HCT116 (cell line): ENCODE data around the gene AKAP5. TPM values are rescaled to one million over a fixed set of nuclear protein-coding genes. Genes with fewer than 3 reads are reported as not detected.

Experiments used
- ATAC-seq: fragments of 200-7000 bp; cut with Tn5 transposase; 2 replicates; pipeline ENCODE4 v1.9.1; 2020; ENCODE audit warnings: mild to moderate bottlenecking, moderate library complexity
- BruUV-seq: library from RNA; stranded (reverse); fragments of 400-500 nt; replicated peaks from 2 replicates; lab custom pipeline; 2021; lab: Mats Ljungman, UMichigan
- CTCF ChIA-PET: fragments of 300-600 bp; sonication (Branson Sonifier 250); formaldehyde crosslinking; loops from one replicate; lab custom pipeline; 2021; ENCODE audit warnings: antibody characterized with exemption; lab: Charles Lee
- POLR2A ChIA-PET: fragments of 300-600, 350-600 bp; sonication (Branson Sonifier 250); formaldehyde crosslinking; loops from one replicate; lab custom pipeline; 2021; ENCODE audit warnings: antibody characterized with exemption; lab: Charles Lee
- RAD21 ChIA-PET, 2 experiments: fragments of 300-600 bp; sonication (Branson Sonifier 250); formaldehyde crosslinking; loops; one replicate each; lab custom pipeline; 2023; ENCODE audit warnings: low total read pairs in 2 of 2; ENCODE audit not compliant: uncharacterized antibody in 2 of 2, unreplicated experiment in 2 of 2, low non-redundant PET in 1 of 2; lab: Charles Lee
- DNase-seq: peaks from one replicate; pipeline ENCODE4 v3.0.0-alpha.2; 2010; ENCODE audit warnings: low read depth, low spot score
- H2AFZ ChIP-seq: fragments of 200-600 bp; shearing (Covaris generic), sonication (generic); 2 replicates; pipeline ENCODE4 v1.6.1; 2017; ENCODE audit warnings: low read depth, mixed run types, mixed read lengths, antibody characterized with exemption, low read length; ENCODE audit not compliant: poor library complexity, severe bottlenecking
- H3K27ac ChIP-seq: 2 replicates; pipeline ENCODE4 v1.5.1; 2012; ENCODE audit warnings: low read depth, low read length
- H3K27me3 ChIP-seq: fragments of 200-600 bp; sonication (generic); 2 replicates; pipeline ENCODE4 v1.6.1; 2016; ENCODE audit warnings: mixed run types, low read length, mixed read lengths; ENCODE audit not compliant: insufficient read depth
- H3K36me3 ChIP-seq, 2 experiments: fragments of 200-500 bp in 1 of 2; fragments of 200-600 bp in 1 of 2; sonication (Bioruptor generic) in 1 of 2; sonication (generic) in 1 of 2; 2 replicates each; pipeline versions ENCODE4 v1.5.1 to v1.6.1; 2014 to 2016; ENCODE audit warnings: low read length in 2 of 2, inconsistent platforms in 1 of 2, mixed read lengths in 1 of 2, mixed run types in 1 of 2; ENCODE audit not compliant: insufficient read depth in 2 of 2, control insufficient read depth in 1 of 2
- H3K4me1 ChIP-seq, 2 experiments: fragments of 200-600 bp in 1 of 2; sonication (generic) in 1 of 2; 2 replicates each; pipeline versions ENCODE4 v1.5.1 to v1.6.1; 2012 to 2017; ENCODE audit warnings: low read length in 2 of 2, inconsistent platforms in 1 of 2, mild to moderate bottlenecking in 1 of 2, mixed read lengths in 1 of 2, mixed run types in 1 of 2, moderate library complexity in 1 of 2; ENCODE audit not compliant: insufficient read depth in 2 of 2, control insufficient read depth in 1 of 2
- H3K4me2 ChIP-seq: fragments of 200-600 bp; sonication (generic); 2 replicates; pipeline ENCODE4 v1.6.1; 2017; ENCODE audit warnings: mixed run types, low read length, mixed read lengths
- H3K4me3 ChIP-seq, 2 experiments: fragments of 200-600 bp in 1 of 2; sonication (generic) in 1 of 2; replicated peaks in 1 of 2; 2 replicates each; pipeline ENCODE4 v1.5.1; 2011 to 2016; ENCODE audit warnings: low read length in 2 of 2, control low read depth in 1 of 2, low read depth in 1 of 2, mild to moderate bottlenecking in 1 of 2, mixed read lengths in 1 of 2, mixed run types in 1 of 2
- H3K79me2 ChIP-seq: fragments of 200-600 bp; sonication (generic); 2 replicates; pipeline ENCODE4 v1.6.1; 2017; ENCODE audit warnings: mild to moderate bottlenecking, mixed run types, low read length, moderate library complexity, mixed read lengths; ENCODE audit not compliant: insufficient read depth
- H3K9ac ChIP-seq: fragments of 200-600 bp; sonication (generic); 2 replicates; pipeline ENCODE4 v1.6.1; 2016; ENCODE audit warnings: low read length, mixed read lengths
- H3K9me2 ChIP-seq: fragments of 200-600 bp; sonication (generic), shearing (Covaris generic); 2 replicates; pipeline ENCODE4 v1.6.1; 2017; ENCODE audit warnings: mixed run types, mild to moderate bottlenecking, moderate library complexity; ENCODE audit not compliant: insufficient read depth
- H3K9me3 ChIP-seq, 2 experiments: fragments of 200-500 bp in 1 of 2; fragments of 200-600 bp in 1 of 2; sonication (Bioruptor generic) in 1 of 2; sonication (generic) in 1 of 2; 2 replicates each; pipeline ENCODE4 v1.6.1; 2014 to 2017; ENCODE audit warnings: low read length in 2 of 2, mixed read lengths in 2 of 2, inconsistent platforms in 1 of 2, low read depth in 1 of 2, mild to moderate bottlenecking in 1 of 2, mixed run types in 1 of 2, moderate library complexity in 1 of 2; ENCODE audit not compliant: control insufficient read depth in 1 of 2, insufficient read depth in 1 of 2
- H4K20me1 ChIP-seq: fragments of 200-600 bp; sonication (generic), shearing (Covaris generic); 2 replicates; pipeline ENCODE4 v1.6.1; 2017; ENCODE audit warnings: mixed run types, mild to moderate bottlenecking, moderate library complexity; ENCODE audit not compliant: insufficient read depth
- JUND ChIP-seq: IDR thresholded peaks from 2 replicates; pipeline ENCODE4 v1.6.1; 2012
- POLR2A ChIP-seq: IDR thresholded peaks from 2 replicates; pipeline ENCODE4 v1.7.0; 2011; ENCODE audit warnings: borderline replicate concordance; ENCODE audit not compliant: insufficient read depth, insufficient read length; ENCODE audit errors: extremely low read depth
- SP1 ChIP-seq: IDR thresholded peaks from 2 replicates; pipeline ENCODE4 v1.6.1; 2012; ENCODE audit warnings: low read depth
- SRF ChIP-seq: IDR thresholded peaks from 2 replicates; pipeline ENCODE4 v1.6.1; 2012; ENCODE audit warnings: low read depth
- TCF7L2 ChIP-seq: IDR thresholded peaks from 2 replicates; pipeline ENCODE4 v1.7.0; 2011; ENCODE audit warnings: borderline replicate concordance, inconsistent platforms; ENCODE audit not compliant: insufficient read depth, insufficient read length; ENCODE audit errors: extremely low read depth
- intact Hi-C: fragments of 100-400 bp; cut with micrococcal nuclease; formaldehyde crosslinking; loops from 2 replicates; pipeline ENCODE4 v1.10.0; 2022
- total RNA-seq: library from RNA; stranded (reverse); gene quantifications from one replicate; pipeline ENCODE4 v1.2.1, GENCODE V29; 2021; ENCODE audit not compliant: unreplicated experiment

AKAP5 gene
- total RNA-seq, 1 experiment from 2014 or later = 0.54 TPM

DNA sequence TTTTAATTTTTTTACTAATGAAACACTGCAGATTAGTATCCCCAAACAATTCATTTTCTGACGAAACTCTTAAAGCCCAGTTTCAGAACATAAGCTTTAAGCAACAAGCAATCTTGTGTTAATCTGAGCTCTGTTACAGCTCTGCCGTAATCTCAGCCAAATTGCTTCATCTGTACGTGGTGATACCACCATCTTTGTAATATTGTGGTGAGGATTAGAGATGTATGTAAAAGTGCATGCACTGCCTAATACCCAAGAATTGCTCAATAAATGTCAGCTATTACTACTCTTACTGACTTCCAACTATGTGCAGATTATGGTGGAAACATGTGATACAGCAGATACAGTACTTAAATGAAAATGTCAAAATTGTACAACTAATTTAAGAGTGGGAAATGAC is 1.8 kb downstream of the AKAP5 start:
- Histone ChIP-seq H3K9ac (no peak overlapping the region), H3K27me3 (no peaks in the 10 kb centered on the region), H3K4me1 (peaks cover 0 to 4% of the 10 kb centered on the region in 2 experiments; a peak in 1 of 4 replicates), H3K4me2 (no peak overlapping the region), H3K79me2 (no peaks in the 10 kb centered on the region), H3K27ac (no peak overlapping the region), H3K36me3 (no peaks in the 10 kb centered on the region), H4K20me1 (0 out of 2 replicates have a peak, but pooled peaks cover 3% of the 10 kb centered on the region), H3K9me3 (no peaks in the 10 kb centered on the region), H3K4me3 (no peak overlapping the region), H3K9me2 (no peaks in the 10 kb centered on the region), H2AFZ (no peak overlapping the region)
- DNase-seq (no peak), ATAC-seq (no peak)
- TF ChIP-seq TCF7L2 = no peak
- no peak for TF ChIP-seq SRF
- no peak for TF ChIP-seq SP1
- ChIA-PET CTCF (interaction anchor here (0.9 kb wide), 1 partner anchor 37 kb away, joined by 3 read pairs; no protein-coding TSS in a partner anchor), RAD21 (no interaction called here), POLR2A (no interaction called here)
- BruUV-seq = no TSS peak
- intact Hi-C loops = no loop called here

DNA sequence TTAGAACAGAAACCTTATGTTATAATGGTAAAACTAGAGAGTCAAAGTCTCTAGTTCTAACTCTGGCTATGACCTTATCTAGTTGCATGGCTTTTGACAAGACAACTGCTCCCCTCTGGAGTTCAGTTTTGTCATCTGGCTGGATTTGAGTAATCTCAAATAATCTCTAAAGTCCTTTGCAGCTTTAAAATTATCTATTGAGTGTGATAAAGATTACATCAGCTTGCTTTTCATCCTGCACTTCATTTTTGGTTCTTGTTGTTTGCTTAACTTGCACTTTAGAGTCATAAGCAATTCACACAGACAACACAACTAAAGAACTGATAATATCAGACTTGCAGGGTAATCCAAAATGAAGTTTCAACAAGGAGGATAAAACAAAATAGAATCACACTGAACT is 2.3 kb downstream of the AKAP5 start:
- Histone ChIP-seq H3K4me1 (peaks cover 0 to 4% of the 10 kb centered on the region in 2 experiments; a peak in 1 of 4 replicates), H3K9ac (no peak overlapping the region), H3K9me3 (no peaks in the 10 kb centered on the region), H3K79me2 (no peaks in the 10 kb centered on the region), H3K9me2 (no peaks in the 10 kb centered on the region), H4K20me1 (0 out of 2 replicates have a peak, but pooled peaks cover 3% of the 10 kb centered on the region), H3K36me3 (no peaks in the 10 kb centered on the region), H3K27me3 (no peaks in the 10 kb centered on the region), H3K27ac (no peak overlapping the region), H3K4me3 (no peak overlapping the region), H3K4me2 (no peak overlapping the region), H2AFZ (no peak overlapping the region)
- POLR2A ChIA-PET = no interaction called here
- ATAC-seq = no peak
- BruUV-seq = no TSS peak
- intact Hi-C loops = no loop called here
- DNase-seq = no peak
- CTCF ChIA-PET = interaction anchor here (0.9 kb wide), 1 partner anchor 38 kb away, joined by 3 read pairs; no protein-coding TSS in a partner anchor
- RAD21 ChIA-PET = no interaction called here
- TF ChIP-seq POLR2A (no peak), JUND (no peak)
